A549 treated with Mapracorat at 1 μM for 4 hours (cell line): ENCODE results near the gene RPL4. TPM values are rescaled to one million over a fixed set of nuclear protein-coding genes. Genes with fewer than 3 reads are reported as not detected.

Experiments
- total RNA-seq: library from RNA; stranded (reverse); fragments of 200-300 nt; extraction: Qiagen RNA extraction; gene quantifications from 5 replicates; pipeline ENCODE4 v1.2.3, GENCODE V29; 2022

Gene RPL4
- total RNA-seq, result 5,201 to 6,411 TPM (median 5,352 TPM) in 5 replicates

GRCh38 chr15:66504563-66505429, at the start of gene RPL4, which contains the start of gene ZWILCH:
Gene RPL4, minus strand, starts transcription at chr15:66504855. Its CDS starts 65 bp downstream, at chr15:66504790.
Gene ZWILCH, plus strand, starts transcription at chr15:66505326. Its CDS starts 13 bp downstream, at chr15:66505339.

DNA sequence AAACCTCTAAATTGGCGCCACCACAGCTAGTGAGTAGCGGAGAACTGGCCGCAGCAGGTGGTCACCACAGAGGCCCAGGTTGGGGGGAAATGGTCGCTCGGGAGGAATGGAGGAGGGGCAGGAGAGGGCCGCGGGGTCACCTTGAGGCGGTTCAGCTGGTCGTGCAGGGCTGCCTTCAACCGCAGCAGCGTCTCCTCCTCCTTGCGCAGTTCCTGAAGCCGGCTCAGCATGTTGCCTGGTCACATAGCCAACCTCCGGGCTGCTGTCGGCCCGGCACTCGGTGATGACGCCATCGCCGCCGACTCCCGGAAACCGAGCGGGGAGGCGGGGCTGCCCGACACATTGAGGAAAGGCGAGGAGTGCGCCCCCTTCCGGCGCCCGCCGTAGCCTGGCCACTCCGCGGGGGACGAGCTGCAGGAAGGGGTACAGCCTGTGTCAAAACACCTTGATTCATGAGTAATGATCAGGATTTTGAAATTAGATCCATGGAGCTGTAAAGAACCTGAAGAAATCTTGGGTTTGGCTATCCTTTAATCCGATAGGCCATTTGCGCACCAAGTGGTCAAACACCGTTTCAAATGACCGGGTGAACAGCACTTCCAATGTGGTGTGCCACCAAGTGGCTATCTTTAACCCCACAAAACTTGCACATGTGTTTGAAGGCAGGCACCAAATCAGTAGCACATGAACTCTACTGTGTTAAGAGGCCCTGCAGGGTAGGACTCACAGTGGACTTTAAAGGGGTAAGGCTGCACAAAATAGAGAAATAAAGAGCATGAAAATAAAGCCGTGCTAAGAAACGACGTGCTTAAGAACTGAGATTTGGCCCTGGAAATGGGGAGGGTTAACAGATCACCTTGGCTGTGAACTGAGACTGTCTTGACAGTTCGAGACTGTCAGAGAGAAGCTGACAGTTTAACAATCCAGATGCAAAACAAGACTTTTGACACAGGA, 6.9 kb downstream of the RPL4 start, which contains the start of gene SNAPC5:
Gene SNAPC5 (minus strand): TSS at position 261 of the 954 bp plus-strand sequence. CDS start 31 bp downstream, at position 230.

Other genes starting within 250 kb of the RPL4 start
- 29.3 to 33.9 TPM (median 31.0 TPM) in 5 replicates for gene DIS3L, start 211.3 kb downstream of the RPL4 start, total RNA-seq
- gene TIPIN, start 148.2 kb downstream of the RPL4 start, total RNA-seq, result 21.2 to 30.9 TPM (median 23.6 TPM) in 5 replicates
- 89.3 to 134 TPM (median 128 TPM) in 5 replicates for gene MAP2K1, start 117.9 kb downstream of the RPL4 start, total RNA-seq
- 43.0 to 61.0 TPM (median 45.7 TPM) in 5 replicates for gene SNAPC5, start 7.1 kb downstream of the RPL4 start, total RNA-seq
- gene ZWILCH, start 471 bp upstream of the RPL4 start, total RNA-seq, result 31.5 to 39.7 TPM (median 35.3 TPM) in 5 replicates
- not detected in 5 replicates for gene LCTL, start 61.1 kb upstream of the RPL4 start, total RNA-seq
- 16.9 to 29.6 TPM (median 25.2 TPM) in 5 replicates for gene SMAD6, start 197.4 kb upstream of the RPL4 start, total RNA-seq